ENCODE measurements around the gene LRRC28.

Gene LRRC28

DNA sequence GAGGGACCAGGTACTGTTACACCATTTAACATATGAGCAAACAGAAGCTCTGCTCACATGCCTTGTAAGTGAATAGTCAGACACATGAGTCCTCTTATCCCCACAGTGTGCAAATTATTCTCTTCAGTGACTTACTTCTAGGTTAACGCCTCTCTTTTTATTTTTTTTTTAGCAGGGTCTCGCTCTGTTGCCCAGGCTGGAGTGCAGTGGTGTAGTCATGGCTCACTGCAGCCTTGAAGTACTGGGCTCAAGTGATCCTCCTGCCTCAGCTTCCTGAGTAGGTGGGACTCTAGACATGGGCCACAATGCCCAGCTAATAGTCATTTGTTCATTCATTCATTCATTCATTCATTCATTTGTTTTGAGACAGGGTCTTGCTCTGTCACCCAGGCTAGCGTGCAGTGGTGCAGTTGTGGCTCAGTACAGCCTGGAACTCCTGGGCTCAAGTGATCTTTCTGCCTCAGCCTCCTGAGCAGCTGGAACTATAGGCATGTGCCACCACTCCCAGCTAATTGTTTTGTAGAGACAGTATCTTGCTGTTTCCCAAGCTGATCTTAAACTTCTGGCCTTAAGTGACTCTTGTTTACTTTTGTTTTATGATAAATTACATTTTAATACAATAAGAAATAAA is 94.7 kb downstream of the LRRC28 start:
- no peak for DNase-seq (ENCODE audit: low read depth in 1 of 2, low spot score in 1 of 2)
- TF ChIP-seq REST (IDR thresholded peaks at IDR 0.05; ENCODE audit: insufficient replicate concordance, low read depth) (no peak), SPI1 (IDR thresholded peaks at IDR 0.05; ENCODE audit: borderline replicate concordance, low read depth) (no peak), GABPA (IDR thresholded peaks at IDR 0.05; ENCODE audit: low read depth) (no peak), POLR2AphosphoS5 (IDR thresholded peaks at IDR 0.05; ENCODE audit: low read depth) (no peak)
- TF ChIP-seq, protein P1, sequence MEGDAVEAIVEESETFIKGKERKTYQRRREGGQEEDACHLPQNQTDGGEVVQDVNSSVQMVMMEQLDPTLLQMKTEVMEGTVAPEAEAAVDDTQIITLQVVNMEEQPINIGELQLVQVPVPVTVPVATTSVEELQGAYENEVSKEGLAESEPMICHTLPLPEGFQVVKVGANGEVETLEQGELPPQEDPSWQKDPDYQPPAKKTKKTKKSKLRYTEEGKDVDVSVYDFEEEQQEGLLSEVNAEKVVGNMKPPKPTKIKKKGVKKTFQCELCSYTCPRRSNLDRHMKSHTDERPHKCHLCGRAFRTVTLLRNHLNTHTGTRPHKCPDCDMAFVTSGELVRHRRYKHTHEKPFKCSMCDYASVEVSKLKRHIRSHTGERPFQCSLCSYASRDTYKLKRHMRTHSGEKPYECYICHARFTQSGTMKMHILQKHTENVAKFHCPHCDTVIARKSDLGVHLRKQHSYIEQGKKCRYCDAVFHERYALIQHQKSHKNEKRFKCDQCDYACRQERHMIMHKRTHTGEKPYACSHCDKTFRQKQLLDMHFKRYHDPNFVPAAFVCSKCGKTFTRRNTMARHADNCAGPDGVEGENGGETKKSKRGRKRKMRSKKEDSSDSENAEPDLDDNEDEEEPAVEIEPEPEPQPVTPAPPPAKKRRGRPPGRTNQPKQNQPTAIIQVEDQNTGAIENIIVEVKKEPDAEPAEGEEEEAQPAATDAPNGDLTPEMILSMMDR (IDR thresholded peaks at IDR 0.05; ENCODE audit: insufficient read depth, low read length), result no peak

DNA sequence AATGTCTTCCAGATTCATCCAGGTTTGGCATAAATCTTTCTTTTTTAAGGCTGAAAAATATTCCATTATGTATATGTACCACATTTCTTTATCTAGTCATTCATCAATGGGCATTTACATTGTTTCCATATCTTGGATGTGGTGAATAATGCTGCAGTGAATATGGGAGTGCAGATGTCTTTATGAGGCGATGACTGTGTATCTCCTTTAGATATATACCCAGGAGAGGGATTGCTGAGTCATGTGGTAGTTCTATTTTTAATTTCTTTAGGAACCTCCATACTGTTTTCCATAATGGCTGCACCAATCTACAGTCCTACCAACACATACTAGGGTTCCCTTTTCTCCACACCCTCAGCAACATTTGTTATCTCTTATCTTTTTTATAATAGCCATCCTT is 96.3 kb downstream of the LRRC28 start:
- Histone ChIP-seq H3K4me3 (replicated peaks; ENCODE audit: insufficient read depth, low read length) (no peak overlapping the region), H3K27ac (replicated peaks) (no peak overlapping the region), H3K27me3 (ENCODE audit: insufficient read depth, poor library complexity, severe bottlenecking) (no peaks in the 10 kb centered on the region)
- no peak for DNase-seq (ENCODE audit: low read depth in 1 of 2, low spot score in 1 of 2)
- TF ChIP-seq POLR2AphosphoS5 (IDR thresholded peaks at IDR 0.05; ENCODE audit: low read depth) (no peak), SPI1 (IDR thresholded peaks at IDR 0.05; ENCODE audit: borderline replicate concordance, low read depth) (no peak), GABPA (IDR thresholded peaks at IDR 0.05; ENCODE audit: low read depth) (no peak), REST (IDR thresholded peaks at IDR 0.05; ENCODE audit: insufficient replicate concordance, low read depth) (no peak)
- TF ChIP-seq, protein P1 (IDR thresholded peaks at IDR 0.05; ENCODE audit: insufficient read depth, low read length), result no peak

More for the DNA sequence above, 94.7 kb downstream of the LRRC28 start:
- no peak overlapping the region for H3K4me3 ChIP-seq (replicated peaks; ENCODE audit: insufficient read depth, low read length)
- no peak overlapping the region for H3K27ac ChIP-seq (replicated peaks)
- no peaks in the 10 kb centered on the region for H3K27me3 ChIP-seq (ENCODE audit: insufficient read depth, poor library complexity, severe bottlenecking)

GRCh38 chr15:99348412-99348811 is 97.1 kb downstream of the LRRC28 start:
- TF ChIP-seq REST (IDR thresholded peaks at IDR 0.05; ENCODE audit: insufficient replicate concordance, low read depth) (no peak), POLR2AphosphoS5 (IDR thresholded peaks at IDR 0.05; ENCODE audit: low read depth) (no peak), GABPA (IDR thresholded peaks at IDR 0.05; ENCODE audit: low read depth) (no peak), SPI1 (IDR thresholded peaks at IDR 0.05; ENCODE audit: borderline replicate concordance, low read depth) (no peak)
- TF ChIP-seq, protein P1 (IDR thresholded peaks at IDR 0.05; ENCODE audit: insufficient read depth, low read length), result no peak
- no peak overlapping the region for H3K27ac ChIP-seq (replicated peaks)
- no peak overlapping the region for H3K4me3 ChIP-seq (replicated peaks; ENCODE audit: insufficient read depth, low read length)
- no peaks in the 10 kb centered on the region for H3K27me3 ChIP-seq (ENCODE audit: insufficient read depth, poor library complexity, severe bottlenecking)
- DNase-seq (ENCODE audit: low read depth in 1 of 2, low spot score in 1 of 2), result no peak
